Measurements from ENCODE around the gene ANKS1A. TPM values are rescaled to one million over a fixed set of nuclear protein-coding genes. Genes with fewer than 3 reads are reported as not detected.

The ANKS1A gene, protein sequence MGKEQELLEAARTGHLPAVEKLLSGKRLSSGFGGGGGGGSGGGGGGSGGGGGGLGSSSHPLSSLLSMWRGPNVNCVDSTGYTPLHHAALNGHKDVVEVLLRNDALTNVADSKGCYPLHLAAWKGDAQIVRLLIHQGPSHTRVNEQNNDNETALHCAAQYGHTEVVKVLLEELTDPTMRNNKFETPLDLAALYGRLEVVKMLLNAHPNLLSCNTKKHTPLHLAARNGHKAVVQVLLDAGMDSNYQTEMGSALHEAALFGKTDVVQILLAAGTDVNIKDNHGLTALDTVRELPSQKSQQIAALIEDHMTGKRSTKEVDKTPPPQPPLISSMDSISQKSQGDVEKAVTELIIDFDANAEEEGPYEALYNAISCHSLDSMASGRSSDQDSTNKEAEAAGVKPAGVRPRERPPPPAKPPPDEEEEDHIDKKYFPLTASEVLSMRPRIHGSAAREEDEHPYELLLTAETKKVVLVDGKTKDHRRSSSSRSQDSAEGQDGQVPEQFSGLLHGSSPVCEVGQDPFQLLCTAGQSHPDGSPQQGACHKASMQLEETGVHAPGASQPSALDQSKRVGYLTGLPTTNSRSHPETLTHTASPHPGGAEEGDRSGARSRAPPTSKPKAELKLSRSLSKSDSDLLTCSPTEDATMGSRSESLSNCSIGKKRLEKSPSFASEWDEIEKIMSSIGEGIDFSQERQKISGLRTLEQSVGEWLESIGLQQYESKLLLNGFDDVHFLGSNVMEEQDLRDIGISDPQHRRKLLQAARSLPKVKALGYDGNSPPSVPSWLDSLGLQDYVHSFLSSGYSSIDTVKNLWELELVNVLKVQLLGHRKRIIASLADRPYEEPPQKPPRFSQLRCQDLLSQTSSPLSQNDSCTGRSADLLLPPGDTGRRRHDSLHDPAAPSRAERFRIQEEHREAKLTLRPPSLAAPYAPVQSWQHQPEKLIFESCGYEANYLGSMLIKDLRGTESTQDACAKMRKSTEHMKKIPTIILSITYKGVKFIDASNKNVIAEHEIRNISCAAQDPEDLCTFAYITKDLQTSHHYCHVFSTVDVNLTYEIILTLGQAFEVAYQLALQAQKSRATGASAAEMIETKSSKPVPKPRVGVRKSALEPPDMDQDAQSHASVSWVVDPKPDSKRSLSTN
- total RNA-seq = 21.3 TPM

DNA sequence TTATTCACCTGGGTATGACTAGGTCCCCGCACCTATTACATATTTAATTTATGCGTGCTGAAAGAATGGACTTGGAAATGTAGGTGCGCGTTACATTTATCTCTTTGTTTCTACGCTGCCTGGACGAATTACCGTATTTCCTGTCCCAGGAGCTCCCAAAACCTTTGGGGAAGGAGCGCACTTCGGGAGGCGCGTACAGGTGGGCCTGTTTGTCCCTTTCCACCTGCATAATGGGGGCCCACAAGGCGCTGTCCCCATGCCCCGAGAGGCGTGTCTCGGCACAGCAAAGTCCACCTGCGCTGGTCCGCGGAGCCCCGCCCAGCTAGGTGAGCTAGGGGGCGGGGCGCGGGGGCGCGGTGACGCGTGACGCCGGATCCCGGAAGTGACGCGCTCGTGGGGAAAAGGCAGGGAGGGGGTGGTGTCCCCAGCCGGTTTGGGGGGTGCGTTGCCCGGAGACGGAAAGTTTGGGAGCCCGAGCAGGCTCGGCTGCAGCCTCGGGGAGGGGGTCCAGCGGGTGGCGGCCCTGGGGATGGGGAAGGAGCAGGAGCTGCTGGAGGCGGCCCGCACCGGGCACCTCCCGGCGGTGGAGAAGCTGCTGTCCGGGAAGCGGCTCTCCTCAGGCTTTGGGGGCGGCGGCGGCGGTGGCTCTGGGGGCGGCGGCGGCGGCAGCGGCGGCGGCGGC is at the start of gene ANKS1A:
TSS of gene ANKS1A (plus strand) at position 382 of the 682 bp plus-strand sequence. CDS start at position 530, 148 bp downstream.

DNA sequence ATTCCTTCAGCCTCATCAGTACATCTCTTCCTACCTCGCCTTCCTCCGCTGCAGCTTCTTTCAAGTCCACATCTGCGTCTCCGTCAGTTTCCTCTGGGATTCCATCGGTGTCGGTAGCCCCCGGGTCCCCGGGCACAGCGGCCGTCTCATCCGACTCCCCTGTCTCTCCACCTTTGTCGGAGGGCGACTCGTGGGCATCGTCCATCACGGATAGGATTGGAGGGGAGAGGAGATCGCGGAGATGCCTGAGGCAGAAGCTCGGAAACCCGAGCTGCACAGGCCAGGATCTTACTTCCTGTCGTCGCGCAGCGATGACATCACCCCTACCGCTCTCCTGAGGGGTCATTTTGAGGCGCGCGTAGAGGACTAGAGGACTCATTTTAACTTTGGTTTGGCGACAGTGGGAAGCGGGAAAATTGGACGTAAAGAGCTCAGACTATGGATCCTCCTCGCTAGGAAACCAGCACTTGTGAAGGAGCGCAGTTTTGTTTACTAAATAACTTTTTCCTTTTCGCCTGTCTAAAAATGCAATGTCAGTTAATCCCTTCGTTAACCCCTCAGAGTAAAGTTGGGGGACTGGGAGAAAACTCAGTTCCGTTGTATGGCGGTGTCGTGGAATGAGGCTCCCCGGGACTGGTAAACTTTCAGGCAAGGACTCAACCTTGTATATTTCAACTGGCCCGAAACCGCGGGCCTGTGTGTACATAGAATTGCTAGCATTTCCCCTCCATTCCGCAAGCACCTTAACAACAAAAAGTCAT is 1.1 kb upstream of the ANKS1A start, which contains the start of gene TAF11:
TSS of gene TAF11 (minus strand) at position 290 of the 761 bp plus-strand sequence. CDS start at position 205, 85 bp downstream.

Small RNAs within 50 kb of the gene (small RNA-seq; reads per million reads assigned to genes)
- not detected for gene AL138721.1 (ENCODE audit: low replicate concordance)

Other genes starting within 250 kb of the ANKS1A start
- gene ILRUN, start 192.5 kb upstream of the ANKS1A start, total RNA-seq = 22.2 TPM
- 31.3 TPM for gene SNRPC, start 131.8 kb upstream of the ANKS1A start, total RNA-seq
- gene BLTP3A, start 97.2 kb upstream of the ANKS1A start, total RNA-seq = 12.2 TPM
- 26.9 TPM for gene TAF11, start 1.2 kb upstream of the ANKS1A start, total RNA-seq

All from parietal lobe (tissue), 2 donors.